OCI-M2 (cell line): ENCODE data around the gene SPINK14.

Source experiments
- DNase-seq: peaks from one replicate; lab custom pipeline; 2025; ENCODE audit not compliant: unreplicated experiment; lab: John Stamatoyannopoulos, UW

Gene SPINK14, protein sequence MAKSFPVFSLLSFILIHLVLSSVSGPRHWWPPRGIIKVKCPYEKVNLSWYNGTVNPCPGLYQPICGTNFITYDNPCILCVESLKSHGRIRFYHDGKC

DNA sequence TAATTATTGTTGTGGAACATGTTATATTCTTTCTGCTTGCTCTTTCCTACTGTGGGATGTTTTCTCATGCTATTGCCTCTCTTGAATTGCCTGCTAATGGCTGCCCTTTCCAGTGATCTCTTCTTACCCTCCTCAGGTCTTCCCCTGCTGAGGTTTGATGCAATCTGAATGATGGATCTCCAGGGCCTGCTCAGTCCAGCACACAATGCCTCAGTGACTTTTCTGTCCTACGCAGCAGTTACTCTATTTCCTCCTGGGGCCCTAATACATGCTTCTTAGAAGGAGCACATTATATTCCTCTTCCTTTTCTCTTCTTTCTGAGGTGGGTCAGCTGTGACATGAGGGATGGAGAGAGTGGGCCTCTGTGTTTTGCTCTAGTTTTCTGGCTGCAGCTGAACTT is at the start of gene SPINK14:
SPINK14 (plus strand) TSS at position 301 of the 400 bp plus-strand sequence. CDS start 1,187 bp downstream, outside the sequence.
- DNase-seq, result no peak

DNA sequence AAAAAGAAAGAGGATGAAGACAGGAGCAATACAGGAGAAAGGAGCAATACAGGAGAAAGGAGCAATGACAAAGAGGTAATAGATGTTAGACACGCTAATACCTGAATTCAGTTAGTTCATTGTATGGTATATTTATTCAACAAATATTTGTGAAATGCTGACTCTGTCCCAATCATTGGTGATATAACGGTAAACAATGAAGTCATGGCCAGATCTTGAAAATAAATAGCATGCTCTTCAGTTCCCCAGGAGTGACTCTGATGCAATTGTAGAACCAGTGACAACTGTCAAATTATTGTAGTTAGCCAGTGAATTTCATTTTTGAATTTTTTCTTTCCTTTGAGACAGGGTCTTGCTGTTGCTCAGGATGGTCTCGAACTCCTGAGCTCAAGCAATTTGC is 48.0 kb upstream of the SPINK14 start:
- DNase-seq, result no peak

DNA sequence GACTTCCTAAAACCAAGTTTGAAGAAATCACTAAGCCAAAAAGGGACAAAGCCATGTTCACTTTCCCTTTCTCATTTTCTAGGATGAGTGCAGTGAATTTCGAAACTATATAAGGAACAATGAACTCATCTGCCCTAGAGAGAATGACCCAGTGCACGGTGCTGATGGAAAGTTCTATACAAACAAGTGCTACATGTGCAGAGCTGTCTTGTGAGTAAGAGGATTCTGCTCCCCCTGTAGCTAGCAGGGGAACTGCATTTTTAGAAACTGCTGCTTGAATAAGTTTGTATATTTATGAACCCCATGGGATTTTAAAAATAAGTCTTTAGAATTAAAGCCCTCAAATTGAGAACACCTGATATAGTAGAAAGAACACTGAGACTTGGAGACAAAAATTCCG is 42.7 kb upstream of the SPINK14 start:
- DNase-seq, result no peak

DNA sequence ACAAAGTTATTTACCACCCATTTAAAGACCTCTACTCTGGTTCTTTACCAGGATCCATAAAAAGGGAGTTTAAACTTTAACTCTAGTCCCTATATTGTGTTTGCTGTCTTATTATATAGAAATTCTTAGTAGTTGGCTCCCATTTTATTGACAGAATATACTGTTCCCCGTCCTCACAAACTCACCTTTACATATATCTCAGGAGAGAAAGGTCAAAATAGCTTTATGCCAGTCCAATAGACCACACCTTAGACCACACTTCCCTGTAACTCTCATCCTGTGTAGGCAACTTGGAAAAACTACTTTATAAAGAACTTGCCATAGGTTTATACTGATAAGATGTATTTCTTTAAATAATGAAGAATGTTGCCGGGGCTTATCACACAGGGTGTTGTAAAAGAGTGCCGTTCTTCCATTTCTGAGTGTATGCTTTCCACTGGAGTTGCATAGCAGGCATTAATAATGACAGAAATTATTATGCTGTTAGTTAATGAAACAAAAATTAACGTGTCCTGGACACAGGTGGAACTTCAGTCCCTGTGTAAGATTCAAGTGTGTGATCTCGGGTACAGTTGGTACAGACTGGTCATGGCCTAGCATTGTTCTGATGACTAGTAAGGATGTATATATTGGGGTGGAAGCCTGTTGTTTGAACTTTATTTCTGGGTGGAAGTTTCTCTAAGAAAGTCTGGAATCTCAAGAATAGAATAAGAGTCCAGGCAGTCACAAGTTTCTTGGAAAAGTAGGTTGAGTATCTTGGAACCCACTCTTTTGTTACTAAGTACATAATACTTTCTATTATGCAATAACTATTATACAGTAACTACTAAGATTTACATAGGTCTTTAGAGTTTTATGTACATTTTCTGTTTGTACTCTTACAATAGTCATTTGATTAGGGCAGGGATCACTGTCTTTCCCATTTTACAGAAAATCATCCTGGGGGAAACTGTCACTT is 33.0 kb upstream of the SPINK14 start:
- no peak for DNase-seq

DNA sequence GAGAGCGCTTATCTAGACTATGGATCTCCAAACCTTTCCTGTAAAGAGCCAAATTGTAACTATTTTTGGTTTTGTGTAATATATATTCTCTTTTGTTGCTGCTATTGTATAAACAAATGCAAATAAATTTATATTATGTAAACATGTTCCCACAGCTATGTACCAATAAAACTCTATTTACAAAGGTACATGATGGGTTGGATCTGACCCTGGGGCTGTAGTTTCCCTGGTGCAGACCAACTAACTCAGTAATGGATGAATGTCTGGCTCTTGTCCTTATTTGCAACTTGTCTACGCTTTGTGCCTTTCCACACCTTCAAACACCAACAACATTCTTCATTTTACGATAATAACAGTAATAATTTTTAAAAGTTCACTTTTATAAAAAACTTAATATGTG is 27.5 kb upstream of the SPINK14 start:
- DNase-seq, result no peak

DNA sequence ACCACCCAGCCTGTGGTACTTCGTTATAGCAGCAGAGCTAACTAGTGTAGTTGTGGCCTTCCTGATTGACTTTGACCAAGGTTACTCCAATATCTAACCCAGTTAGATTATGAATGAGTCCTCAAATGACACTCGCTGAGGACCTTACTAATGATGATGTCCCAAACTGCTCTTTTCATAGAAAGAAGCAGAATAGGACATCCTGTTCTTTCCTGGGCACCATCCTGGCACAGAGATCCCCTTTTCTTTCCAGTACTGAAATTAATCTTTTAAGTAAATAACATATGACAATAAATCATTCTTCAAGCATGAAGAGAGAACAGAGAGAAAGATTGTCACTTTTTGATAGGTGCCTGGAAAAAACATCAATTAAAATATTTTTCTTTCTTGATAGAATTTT is 26.7 kb upstream of the SPINK14 start:
- DNase-seq, result no peak

DNA sequence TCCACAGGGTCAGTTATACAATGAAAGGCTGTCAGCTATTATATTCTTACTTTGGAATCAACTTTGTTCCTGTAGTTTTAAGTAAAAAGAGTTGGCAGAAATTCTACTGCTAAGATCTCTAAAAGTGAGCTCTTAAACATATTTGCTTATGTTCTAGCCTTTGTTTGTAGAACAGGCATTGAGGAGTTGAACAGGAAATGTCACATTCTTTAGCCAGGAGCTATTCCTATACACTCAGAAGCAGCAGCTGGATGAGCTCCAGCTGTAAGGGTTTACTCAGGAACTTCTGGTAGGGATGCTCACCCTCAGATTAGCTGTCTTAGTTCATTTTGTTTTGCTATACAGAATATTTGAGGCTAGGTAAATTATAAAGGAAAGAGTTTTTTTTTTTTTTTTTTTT is 22.4 kb upstream of the SPINK14 start:
- DNase-seq, result no peak

DNA sequence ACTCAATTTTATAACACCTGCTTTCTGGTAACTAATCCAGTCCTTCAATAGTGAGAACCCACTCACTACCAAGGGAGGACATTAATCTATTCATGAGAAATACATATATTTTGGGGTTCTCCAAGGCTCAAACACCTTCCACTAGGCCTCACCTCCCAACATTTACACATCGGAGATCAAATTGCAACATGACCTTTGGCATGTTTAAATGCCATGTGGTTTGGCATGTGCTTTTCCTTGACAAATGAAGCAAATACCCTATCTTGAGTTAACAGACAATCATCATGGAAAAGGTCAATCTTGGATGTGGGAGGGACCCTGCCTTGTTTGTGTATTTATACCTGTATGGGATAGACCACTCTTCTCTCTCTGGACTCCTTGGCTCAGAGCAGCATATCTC is 21.9 kb upstream of the SPINK14 start:
- no peak for DNase-seq

DNA sequence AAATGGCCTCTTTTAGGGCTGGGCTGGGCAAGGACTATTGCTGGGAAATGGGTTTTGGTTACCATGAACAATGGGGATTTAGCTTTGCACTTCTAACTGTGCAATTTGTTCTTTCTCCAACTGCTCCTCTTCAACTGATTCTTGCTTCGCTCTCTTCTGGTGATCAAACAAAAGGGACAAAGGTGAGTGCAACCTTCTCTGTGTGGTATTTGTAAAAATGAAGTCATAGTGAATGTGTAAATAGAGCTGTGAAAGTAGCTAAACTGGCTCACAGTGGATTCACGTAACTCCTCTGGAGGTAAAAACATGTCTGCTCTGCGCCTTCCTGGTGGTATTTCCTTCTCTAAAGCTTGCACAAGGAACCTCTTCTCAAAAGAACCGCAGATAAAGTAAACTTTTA is 20.9 kb upstream of the SPINK14 start:
- no peak for DNase-seq

DNA sequence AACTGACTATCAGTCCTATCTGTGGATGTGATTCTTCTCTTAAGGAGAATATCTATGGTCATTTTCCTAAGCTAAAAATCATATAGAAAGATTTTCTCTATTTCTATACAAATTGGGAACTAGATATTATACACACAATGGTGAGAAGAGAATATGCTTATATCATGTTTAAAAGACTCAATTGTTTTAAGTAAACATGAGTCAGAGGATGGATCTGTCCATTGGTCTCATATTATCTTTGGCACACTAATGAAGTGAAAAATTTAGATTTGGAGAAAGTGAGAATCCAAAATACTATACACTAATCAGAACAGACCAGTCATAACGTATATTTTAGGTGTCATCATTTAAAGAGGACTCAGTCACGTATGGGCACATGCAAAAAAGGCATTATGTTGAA is 16.5 kb upstream of the SPINK14 start:
- DNase-seq, result no peak

DNA sequence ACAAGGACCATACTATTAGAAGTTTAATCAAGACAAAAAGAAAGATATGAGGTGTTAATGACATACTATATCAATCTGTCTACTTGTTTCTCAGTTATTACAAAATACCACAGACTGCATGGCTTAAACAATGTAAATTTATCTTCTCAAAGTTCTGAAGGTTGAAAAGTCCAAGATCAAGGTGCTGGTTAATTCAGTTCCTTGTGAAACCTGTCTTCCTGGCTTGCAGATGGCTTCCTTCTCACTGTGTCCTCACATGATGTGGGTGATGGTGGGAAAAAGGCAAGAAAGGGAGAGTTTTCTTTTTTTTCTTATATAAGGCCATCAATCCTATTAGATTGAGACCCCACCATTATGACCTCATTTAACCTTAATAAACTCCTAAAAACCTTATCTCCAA is 15.6 kb upstream of the SPINK14 start:
- DNase-seq, result no peak

DNA sequence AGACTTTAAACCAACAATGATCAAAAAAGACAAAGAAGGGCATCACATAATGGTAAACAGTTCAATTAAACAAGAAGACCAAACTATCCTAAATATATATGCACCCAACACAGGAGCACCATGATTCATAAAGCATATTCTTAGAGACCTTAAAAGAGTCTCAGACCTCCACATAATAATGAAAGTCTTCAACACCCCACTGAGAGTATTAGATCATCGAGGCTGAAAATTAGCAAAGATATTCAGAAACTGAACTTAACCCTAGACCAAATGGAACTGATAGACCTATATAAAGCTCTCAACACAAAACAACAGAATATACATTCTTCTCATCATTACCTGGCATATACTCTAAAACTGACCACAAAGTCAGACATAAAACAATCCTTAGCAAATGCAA is 11.7 kb upstream of the SPINK14 start:
- no peak for DNase-seq

DNA sequence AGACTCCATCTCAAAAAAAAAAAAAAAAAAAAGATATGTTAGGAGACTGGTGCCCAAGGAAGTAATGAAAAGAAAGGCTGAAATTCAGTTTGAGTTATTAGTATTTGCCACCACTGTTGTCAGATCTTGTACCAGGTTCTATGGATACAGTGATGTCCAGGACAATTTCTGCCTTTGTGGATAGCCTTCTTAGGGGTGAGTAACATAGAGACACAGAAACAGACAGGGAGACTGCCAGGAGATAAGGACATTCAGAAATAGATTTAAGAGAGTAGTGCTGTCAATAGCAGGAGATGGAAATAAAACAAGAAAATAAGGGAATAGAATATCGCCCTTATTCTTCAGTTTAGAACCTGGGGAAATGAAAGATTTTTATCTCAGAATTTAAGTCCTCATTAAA is 6.3 kb upstream of the SPINK14 start:
- DNase-seq, result no peak

DNA sequence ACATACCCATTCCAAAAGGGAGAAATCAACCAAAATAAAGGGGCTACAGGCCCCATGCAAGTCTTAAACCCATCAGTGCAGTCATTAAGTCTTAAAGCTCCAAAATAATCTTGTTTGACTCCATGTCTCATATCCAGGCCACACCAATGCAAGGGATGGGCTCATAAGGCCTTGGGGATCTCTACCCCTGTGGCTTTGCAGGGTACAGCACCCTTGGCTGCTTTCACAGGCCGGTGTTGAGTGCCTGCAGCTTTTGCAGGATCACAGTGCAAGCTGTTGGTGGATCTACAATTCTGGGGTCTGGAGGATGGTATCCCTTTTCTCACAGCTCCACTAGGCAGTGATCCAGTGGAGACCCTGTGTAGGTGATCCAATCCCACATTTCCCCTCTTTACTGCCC is 5.0 kb upstream of the SPINK14 start:
- no peak for DNase-seq

DNA sequence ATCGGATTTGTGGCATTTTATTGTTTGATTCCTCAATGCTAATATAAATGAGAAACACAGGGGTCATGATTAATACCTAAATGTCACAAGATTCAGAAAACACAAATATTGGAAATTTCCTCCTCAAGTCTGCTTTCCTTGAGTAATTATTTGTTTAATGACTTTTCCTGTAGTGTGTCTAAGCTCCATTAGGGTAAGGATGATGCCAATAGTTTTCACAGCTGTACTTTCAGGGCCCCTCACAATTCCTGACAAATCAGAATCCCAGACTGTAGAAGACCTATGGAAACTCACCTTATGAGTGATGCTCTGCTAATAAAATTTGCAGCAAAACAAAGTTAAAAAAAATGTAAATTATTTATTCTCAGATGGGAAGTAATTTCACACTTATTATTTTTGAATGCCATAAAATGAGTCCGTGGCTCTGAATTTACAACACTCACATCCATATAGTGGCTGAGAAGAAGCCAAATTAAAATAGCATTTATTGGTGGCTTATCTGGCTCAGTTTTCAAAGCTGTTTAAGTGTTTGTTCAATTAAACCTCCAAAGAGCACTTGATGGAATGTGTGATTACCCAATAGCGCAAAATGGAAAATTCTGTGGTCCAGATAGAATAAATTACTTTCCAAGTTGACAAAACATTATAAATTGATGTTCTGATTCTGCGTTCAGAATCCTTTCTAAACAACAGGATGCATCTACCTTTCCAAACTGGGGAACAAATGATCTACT is 1.6 kb upstream of the SPINK14 start:
- DNase-seq, result no peak

DNA sequence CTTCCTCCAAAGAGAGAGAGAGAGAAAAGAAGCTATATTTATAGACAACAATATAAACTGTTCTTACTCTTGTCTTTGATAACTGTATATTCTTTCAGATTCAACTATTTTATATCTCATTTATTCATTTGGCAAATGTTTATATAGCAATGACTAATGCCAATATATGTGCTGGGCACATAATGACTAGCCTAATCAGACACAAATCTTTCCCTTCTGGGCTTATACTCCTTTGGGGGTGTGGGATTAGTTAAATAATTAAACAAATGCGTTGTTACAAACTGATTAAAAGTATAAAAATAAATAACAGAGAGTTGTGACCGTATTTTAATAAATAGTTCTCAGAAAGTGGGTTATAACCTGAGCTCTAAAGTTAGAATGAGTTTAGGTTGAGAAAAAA is 4.0 kb downstream of the SPINK14 start:
- no peak for DNase-seq

DNA sequence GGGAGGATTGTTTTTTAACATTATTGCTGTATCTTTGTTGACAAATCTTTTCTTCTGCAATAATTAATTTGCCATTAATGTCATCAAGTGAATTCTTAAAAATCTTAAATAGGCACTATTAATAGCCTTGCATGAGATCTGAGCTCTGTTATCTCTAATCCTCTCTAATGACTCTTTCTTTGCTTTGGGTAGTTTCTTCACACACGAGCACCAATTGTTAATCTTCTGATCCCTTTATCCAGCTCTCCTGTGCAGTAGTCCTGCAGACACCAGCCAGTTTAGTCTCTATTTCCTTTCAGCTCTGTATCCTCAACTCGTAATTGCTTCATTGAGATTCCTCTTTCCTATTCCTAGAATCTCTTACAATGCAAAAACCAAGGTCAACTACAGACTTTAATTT is 8.1 kb downstream of the SPINK14 start:
- DNase-seq, result no peak

DNA sequence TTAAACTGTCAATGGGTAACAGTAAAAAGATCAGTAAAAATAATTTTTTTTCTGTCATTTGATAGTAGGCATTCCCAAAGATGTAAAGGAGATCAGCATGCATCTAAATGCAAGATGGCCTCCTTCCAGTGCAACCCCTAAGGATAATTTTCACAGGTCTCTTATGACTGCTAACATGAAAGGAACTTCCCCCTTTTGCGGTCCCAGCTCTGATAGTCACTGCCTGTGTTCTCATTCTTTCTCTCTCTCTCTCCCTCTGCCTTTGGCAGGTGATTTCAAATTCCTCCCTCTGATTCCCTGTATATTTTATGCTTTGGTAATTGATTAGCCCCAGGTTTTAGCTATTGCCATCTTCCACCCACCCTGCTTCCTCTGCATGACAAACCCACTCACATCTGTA is 8.9 kb downstream of the SPINK14 start:
- no peak for DNase-seq

DNA sequence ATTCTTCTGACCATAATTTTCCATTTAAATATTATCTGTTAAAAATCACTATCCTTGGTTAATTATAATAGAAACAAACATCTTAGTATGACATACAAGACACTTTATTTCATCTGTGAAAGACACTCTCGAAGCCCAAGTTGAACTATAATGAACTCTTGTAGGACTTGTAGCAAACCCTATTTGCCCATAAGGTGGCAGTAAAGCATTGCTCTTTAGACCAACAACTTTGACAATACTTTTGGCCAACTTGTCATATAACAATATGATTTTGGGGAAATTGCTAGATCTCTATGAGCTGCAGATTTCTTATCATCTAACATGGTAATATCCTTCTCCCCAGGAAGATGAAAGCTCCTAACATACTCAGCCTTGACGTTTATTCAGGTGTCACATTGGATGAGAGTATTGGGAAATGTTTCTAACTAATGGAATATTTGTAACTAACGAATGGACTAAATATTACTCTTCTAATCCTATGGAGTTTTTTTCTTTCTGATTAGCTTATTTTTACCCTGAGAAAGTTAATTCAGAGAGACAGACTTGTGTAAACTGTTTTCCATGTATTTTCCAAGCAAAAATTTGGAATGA is 11.0 kb downstream of the SPINK14 start:
- DNase-seq, result no peak

DNA sequence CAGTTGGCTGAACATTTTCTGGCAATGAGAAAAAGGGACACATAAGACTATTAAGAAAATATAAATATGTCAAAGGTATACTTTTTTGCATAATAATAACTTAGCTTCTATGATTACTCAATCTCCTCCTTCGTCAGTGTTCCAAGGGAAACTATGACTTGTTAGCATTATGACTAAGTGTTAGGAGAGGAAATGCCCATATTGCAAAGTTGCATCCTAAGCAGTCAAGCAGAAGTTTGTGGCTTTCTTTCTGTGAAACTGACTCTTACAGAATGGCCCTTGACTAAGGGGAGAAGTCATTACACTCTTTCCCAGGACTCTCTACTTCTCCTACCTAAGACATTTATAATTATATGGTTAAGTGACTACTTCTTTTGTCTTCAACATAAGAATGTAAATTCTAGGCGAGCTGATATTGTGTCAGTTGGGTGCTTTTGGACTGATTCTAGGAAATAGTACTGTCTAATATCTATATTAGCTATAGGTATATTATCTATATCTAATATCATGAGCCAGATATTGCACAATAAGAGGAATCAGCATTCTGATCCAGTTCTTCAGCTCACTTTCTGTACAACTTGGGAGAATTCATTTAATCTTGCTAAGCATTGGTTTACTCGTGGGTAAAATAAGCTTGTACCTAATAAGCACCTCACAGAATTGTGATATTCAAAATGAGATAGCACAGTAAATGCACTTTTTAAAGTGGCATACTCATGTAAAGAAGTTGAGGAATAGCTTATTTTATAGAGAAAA is 18.1 kb downstream of the SPINK14 start:
- no peak for DNase-seq

DNA sequence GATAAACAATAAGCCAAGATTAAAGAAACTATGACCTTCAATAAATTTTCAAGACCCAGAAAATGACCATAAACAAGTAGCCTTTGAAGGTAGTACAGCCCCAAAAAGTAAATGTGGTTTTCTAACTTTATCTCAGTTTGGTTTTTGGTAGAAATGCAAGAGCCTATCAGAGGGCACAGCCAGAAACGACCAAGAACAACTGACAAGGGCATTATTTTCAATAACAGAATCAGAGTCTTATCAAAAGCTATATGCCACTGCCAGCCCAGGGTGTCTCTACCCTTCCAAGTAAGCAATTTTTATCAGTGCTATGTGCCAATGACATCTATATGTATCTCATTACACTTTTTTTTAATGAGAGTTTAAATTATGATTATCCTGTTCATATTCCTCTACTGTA is 22.7 kb downstream of the SPINK14 start:
- DNase-seq, result no peak
